Activated CD4-positive, alpha-beta T cell treated with anti-CD3 and anti-CD28 coated beads for 48 hours (primary cell): ENCODE data around the gene AP2B1.
"Not testable (repeated sequence)": the region's sequence is repeated elsewhere in the genome, so short reads cannot be mapped to it uniquely, and the experiment has no call there.

Experiments
- DNase-seq: peaks from one replicate; pipeline ENCODE4 v3.0.0-alpha.2; 2020

Gene AP2B1

GRCh38 chr17:35703308-35703707 is 116.2 kb downstream of the AP2B1 start:
- not testable (repeated sequence) for DNase-seq

GRCh38 chr17:35705230-35705629 is 118.1 kb downstream of the AP2B1 start:
- DNase-seq = no peak

- no peak for DNase-seq
Measured at GRCh38 chr17:35705705-35706104, 118.6 kb downstream of the AP2B1 start.

GRCh38 chr17:35708149-35708548 is 121.0 kb downstream of the AP2B1 start:
- DNase-seq = no peak

GRCh38 chr17:35708951-35709350 is 121.8 kb downstream of the AP2B1 start:
- DNase-seq = no peak

- DNase-seq = no peak
Measured at GRCh38 chr17:35709874-35710273, 122.8 kb downstream of the AP2B1 start.

GRCh38 chr17:35710950-35711349 is 123.8 kb downstream of the AP2B1 start:
- DNase-seq = no peak

- no peak for DNase-seq
Measured at GRCh38 chr17:35713069-35713728, 126.1 kb downstream of the AP2B1 start.

- no peak for DNase-seq
Measured at GRCh38 chr17:35714988-35715387, 127.9 kb downstream of the AP2B1 start.

- no peak for DNase-seq
Measured at GRCh38 chr17:35715416-35715815, 128.3 kb downstream of the AP2B1 start.

GRCh38 chr17:35716173-35716572 is 129.1 kb downstream of the AP2B1 start:
- no peak for DNase-seq

- no peak for DNase-seq
Measured at GRCh38 chr17:35716897-35717465, 129.9 kb downstream of the AP2B1 start.

GRCh38 chr17:35717475-35717874 is 130.4 kb downstream of the AP2B1 start:
- no peak for DNase-seq

- DNase-seq = no peak
Measured at GRCh38 chr17:35723735-35724134, 136.6 kb downstream of the AP2B1 start.

- no peak for DNase-seq
Measured at GRCh38 chr17:35725058-35725457, 137.9 kb downstream of the AP2B1 start.

GRCh38 chr17:35725802-35726126 is 138.6 kb downstream of the AP2B1 start:
- DNase-seq = no peak

- DNase-seq = no peak
Measured at GRCh38 chr17:35726127-35726952, 139.2 kb downstream of the AP2B1 start.

GRCh38 chr17:35726953-35727460 is 139.9 kb downstream of the AP2B1 start:
- no peak for DNase-seq

- no peak for DNase-seq
Measured at GRCh38 chr17:35727635-35728034, 140.5 kb downstream of the AP2B1 start.

GRCh38 chr17:35728551-35728950 is 141.4 kb downstream of the AP2B1 start:
- no peak for DNase-seq

- DNase-seq = no peak
Measured at GRCh38 chr17:35729405-35729833, 142.3 kb downstream of the AP2B1 start.

- DNase-seq = no peak
Measured at GRCh38 chr17:35730400-35731005, 143.4 kb downstream of the AP2B1 start.

GRCh38 chr17:35731239-35731916 is 144.3 kb downstream of the AP2B1 start, which contains the start of gene RASL10B:
RASL10B (plus strand) TSS chr17:35731639; CDS start chr17:35735185, 3,546 bp downstream.
- DNase-seq = peak; percentile 75
